ENCODE data around the gene PROSER2.
A peak's percentile ranks its signal among the peaks of the same experiment; 100 is the strongest.

DNA sequence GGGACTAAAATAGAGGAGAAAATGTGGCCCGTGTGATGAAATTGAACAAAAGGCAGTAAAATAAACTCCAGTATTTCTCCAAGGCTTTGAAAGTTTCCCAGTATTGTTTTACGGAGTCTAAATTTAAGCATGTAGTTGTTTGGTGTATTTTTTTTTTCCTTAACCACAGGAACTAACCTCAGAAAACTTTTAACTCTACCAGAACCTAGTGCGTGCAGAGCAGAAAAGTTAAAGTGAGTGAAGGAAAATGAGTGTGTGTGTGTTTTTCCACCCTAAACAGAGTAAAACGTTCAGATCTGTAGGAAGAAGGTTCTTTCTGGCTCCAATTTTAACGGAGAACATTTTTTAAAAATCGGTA is 812 bp downstream of the PROSER2 start:
- TF ChIP-seq EZH2phosphoT487 (IDR thresholded peaks at IDR 0.05; ENCODE audit: insufficient read depth, low read depth) (0 out of 2 replicates have a peak, but pooled peaks have one; percentile 20), EZH2 (IDR thresholded peaks at IDR 0.05; ENCODE audit: insufficient read depth, poor library complexity, severe bottlenecking) (no peak)

Measured in GM23248 (cell line).